HK-2 (cell line): ENCODE data around the gene DTX2.
"Not testable (repeated sequence)": the region's sequence is repeated elsewhere in the genome, so short reads cannot be mapped to it uniquely, and the experiment has no call there.

ENCODE experiments used
- DNase-seq: peaks from one replicate; pipeline ENCODE4 v3.0.0-alpha.2; 2018; ENCODE audit not compliant: unreplicated experiment

Gene DTX2

DNA sequence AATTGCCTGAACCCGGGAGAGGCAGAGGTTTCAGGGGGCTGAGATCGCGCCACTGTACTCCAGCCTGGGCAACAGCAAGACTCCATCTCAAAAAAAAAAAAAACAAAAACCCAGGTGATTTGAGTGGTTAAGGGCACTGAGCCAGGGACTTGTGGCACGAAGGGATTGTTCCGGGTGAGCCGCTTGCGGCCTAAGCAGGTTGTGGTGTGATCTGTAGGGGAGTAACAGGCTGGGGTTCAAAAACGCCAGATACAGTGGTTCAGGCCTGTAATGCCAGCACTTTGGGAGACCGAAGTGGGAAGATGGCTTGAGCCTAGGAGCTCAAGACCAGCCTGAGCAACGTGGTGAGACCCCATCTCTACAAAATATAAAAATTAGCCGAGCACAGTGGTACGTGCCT is 17.7 kb upstream of the DTX2 start:
- not testable (repeated sequence) for DNase-seq

DNA sequence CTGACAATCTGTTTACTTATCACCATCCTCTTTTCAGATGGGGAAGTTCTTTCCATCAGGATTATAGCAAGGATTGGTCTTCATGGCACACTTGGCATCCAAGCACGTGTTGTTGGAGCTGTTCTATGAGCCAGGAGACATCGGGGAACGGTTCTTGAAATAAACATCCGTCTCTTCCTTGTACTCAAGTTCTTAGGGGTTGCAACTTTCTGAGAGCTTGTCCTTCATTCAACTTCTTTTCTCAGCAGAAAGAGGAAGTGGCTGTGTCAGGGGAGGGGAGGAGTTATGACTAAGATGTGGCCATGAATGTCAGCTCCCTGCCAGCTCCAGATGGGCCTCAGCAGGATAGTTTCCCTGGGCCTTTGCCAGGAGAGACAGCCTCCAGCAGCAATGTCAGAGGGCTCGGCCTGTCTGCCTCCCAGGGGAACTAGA is 15.9 kb upstream of the DTX2 start:
- DNase-seq: not testable (repeated sequence)

DNA sequence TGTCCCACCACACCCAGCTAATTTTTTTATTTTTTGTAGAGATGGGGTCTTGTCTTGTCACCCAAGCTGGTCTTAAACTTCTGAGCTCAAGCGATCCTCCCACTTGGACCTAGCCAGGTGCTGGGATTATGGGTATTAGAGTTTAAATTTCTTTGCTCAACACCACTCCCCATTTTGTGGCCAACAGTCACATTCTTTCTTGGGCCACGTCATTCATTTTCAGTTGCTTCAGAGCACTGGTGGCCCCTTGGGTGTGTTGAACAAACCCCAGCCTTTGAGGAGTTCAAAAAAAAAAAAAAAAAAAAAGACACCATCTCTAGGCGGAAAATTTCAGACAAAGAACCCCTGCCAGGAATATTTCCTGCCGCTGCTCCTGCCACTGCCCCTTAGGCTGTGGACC is 4.5 kb upstream of the DTX2 start:
- DNase-seq: not testable (repeated sequence)

DNA sequence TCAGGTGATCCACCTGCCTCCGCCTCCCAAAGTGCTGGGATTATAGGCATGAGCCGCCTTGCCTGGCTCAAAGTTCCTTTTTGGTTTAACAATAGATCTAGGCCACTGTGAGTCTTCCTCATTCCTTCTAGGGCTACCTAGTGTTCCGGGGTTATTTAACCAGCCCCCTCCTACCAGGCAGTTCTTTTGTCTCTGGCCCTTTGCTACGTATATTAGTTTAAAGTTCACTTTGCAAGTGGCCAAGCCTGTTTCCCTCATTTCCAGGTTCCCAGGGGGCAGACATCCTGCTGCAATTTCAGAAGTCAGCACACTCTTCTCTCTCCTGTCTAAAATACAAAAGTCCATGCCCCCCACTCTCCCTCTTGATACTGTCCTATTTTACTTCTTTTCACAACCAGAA is 3.0 kb upstream of the DTX2 start:
- not testable (repeated sequence) for DNase-seq

DNA sequence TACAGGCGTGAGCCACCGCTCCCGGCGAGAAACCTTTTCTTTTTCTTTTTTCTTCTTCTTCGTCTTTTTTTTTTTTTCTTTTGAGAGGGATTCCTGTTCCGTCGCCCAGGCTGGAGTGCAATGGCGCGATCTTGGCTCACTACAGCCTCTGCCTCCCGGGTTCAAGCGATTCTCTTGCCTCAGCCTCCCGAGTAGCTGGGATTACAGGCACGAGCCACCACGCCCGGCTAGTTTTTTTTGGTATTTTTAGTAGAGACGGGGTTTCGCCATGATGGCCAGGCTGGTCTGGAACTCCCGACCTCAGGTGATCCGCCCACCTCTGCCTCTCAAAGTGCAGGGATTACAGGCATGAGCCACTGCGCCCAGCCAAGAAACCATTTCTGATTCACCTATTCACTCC is 742 bp upstream of the DTX2 start:
- not testable (repeated sequence) for DNase-seq

DNA sequence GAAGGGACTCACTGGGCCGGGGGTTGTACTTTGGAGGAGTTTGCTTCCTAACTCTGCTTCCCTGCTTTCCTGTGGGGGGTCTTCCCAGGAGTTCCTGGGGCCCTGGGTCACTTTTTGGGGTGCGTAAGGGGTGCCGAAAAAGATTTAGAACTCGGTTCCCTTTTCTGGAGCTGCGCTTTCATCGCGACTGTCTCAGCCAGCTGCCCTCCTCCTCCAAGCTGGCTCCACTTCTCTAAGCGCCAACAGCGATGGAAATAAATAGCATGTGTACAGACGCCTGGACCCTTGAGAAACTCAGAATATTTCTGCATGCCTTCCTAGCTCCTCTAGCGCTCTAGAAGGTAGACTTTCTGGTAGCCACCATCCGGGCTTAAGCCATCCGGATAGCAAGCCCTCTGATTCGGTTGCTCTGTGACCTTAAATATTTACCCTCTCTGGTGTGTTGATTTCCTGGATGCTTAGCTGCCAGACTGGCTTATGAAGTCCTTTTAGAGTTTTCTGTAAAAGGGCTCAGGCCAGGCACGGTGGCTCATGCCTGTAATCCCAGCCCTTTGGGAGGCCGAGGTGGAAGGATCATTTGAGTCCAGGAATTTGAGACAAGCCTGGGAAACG is 868 bp downstream of the DTX2 start:
- DNase-seq: not testable (repeated sequence)

DNA sequence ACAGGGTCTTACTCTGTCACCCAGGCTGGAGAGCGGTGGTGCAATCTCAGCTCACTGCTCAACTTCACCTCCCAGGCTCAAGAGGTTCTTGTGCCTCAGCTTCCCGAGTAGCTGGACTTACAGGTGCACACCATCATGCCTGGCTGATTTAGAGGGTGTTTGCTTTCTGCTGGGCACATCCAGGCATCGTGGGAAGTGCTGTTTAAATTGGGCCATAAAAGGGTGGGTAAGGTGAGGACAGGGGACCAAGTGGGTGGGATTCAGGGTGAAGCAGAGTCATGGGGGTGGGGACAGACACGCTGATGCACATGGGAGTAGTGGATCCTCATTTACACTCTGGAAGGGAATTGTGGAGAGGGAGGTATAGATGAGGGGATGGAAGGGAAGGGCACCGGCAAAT is 3.5 kb downstream of the DTX2 start:
- not testable (repeated sequence) for DNase-seq

DNA sequence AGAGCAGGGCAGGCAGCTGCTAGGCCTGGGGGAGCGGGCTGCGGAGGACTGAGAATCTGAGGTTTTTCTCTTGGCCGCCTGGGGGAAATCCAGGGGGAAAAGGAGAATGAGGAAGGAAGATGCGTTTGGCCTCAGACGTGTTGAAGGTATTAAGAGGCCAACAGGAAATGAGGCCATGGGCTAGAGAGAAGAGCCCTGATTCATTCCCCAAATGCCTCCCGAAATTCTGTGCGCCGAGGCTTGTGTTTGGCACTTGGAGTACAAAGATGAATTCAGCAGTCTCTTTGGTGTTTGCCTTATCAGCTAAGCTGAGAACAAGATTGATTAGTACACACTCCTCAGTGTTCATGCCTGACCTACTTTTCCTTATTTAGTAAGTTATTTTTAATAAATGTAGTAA is 4.4 kb downstream of the DTX2 start:
- DNase-seq: not testable (repeated sequence)

DNA sequence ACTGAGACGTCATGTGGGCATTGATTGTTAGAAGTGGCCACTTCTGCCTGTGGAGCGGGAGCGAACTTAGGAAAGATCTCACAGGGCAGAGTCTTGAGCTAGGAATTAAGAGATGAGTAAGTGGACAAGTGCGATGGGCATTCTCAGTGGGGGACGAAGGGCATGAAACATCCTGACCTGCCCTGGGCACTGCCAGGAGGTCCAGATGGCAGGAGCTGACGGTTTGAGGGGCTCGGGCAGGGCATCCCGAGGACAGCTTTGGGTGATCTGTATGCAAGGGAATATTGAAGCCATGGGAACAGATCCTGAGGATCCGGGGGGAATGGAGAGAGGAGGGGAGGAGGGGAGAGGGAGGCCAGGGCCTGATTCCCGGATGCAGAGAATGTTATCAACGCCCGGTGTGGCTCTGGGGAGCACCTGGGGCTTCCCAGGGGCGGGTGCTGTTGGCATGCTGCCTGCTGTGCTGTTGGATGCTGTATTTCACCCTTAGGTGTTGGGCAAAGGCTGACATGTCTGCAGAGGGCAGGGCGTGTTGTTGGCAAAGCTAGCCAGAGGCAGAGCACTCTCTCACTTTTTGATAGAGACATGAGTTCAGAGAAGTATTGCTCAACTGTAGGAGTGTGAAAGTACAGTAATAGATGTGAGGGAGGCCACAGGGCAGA is 6.4 kb downstream of the DTX2 start:
- DNase-seq: not testable (repeated sequence)

DNA sequence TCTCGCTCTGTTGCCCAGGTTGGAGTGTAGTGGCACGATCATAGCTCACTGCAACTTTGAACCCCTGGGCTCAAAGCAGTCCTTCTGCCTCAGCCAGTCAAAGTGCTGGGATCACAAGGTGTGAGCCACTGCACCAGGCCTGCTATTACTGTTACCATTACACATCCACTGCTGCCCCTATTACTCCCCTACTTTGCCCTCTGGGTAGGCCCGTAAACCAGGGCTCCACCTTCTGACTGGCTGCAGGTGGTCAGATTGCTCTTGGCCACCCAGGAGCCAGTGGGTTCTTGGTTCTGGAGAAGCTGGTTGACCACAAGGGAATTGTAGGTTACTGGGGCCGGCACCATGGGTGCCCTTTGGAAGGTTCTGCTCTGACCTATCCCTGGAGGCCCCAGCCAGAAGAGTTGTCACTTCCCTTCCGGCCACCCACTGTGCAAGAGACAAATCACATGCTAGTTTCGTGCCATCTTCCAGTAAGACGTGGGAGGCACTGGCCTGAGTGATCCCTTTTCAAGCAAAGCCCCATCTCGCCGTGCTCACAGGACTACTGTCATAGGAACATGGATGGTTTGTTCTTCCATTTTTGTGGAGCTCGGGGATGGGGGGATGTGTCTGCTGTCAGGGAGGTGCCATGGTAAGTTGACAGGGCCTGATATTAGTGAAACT is 10.2 kb downstream of the DTX2 start:
- not testable (repeated sequence) for DNase-seq

DNA sequence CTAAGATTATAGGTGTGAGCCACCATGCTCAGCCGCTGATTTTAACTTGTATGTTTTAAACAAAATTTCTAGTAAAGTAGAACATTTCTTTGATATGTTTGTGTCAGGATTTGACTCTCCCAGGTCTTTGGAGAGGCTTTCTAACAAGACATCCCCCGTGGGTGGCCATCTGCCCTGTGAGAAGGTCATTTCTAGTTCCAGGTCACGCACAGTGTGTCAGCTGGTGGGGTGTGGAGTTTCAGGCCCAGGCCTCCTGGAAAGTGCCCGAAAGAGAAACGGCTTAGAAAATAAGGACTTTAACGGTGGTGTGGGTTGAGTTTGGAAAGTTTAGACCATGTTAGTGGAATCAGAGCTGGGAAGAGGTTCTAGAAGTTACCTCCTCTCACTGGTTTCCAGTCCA is 11.6 kb downstream of the DTX2 start:
- not testable (repeated sequence) for DNase-seq

DNA sequence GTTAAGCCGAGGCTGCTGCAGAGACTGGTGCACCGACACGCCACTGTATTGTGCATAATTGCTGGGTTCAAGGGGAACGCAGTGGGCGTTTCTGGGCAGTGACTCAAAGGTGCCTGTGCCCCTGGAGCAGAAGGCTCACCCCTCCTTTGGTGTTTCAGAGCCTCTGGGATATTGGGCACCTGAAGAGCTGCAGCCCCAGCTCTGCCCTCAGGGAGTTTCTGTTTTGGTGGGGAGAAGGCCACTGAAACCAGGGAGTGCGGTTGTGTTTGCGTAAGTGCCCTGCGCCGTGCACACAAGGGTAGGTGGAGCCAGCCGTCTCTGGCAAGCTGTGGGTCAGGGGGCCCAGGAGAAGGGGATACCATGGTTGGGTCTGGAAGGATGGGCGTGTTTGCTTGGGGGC is 14.8 kb downstream of the DTX2 start:
- not testable (repeated sequence) for DNase-seq

DNA sequence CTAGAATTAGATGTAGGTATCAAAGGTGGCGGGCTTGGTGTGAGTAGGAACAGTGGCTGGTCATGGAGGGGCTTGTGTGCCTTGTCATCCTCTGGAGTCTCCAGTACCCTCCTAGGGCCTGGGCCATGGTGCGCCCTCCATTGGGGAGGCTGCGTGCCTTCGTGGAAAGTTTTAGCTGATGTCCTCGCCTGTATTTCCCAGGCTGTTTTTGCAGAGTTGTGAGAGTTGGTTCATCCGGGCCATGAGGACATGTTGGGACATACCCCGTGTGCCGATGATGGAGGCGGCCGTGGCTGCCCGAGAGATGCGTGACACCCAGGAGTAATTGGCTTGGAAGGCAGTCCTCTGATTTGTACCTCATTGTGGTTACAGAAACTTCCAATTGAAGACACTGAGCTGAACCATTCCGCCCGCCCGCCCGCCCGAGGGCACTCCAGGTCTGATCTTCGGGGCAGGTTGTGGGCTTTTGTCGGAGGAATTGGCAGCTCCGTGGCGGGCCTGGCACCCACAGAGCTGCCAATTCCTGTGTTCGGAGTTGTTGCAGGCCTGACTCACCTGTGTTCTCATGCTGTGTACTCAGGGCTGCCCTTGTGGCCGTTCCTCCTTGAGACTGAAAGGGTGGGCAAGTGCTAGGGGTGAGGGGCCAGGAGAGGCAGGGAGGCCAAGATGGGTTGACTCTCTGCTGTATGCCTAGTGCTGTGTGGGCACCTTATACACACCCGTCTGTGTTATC is 15.4 kb downstream of the DTX2 start:
- not testable (repeated sequence) for DNase-seq

DNA sequence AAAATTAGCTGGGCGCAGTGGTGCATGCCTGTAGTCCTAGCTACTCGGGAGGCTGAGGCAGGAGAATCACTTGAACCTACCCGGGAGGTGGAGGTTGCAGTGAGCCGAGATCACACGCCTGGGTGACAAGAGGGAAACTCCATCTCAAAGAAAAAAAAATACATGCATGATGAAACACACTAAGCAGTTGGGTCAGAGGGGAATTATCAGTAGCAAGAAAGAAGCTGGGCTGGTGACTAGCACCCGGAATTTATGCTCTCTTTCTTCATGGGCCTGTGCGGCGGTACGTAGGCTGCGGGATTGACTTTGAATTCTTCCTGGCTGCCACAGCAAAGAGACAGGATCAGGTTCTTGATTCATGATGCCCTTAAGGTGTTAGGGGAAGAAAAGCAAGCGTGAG is 18.1 kb downstream of the DTX2 start:
- not testable (repeated sequence) for DNase-seq

DNA sequence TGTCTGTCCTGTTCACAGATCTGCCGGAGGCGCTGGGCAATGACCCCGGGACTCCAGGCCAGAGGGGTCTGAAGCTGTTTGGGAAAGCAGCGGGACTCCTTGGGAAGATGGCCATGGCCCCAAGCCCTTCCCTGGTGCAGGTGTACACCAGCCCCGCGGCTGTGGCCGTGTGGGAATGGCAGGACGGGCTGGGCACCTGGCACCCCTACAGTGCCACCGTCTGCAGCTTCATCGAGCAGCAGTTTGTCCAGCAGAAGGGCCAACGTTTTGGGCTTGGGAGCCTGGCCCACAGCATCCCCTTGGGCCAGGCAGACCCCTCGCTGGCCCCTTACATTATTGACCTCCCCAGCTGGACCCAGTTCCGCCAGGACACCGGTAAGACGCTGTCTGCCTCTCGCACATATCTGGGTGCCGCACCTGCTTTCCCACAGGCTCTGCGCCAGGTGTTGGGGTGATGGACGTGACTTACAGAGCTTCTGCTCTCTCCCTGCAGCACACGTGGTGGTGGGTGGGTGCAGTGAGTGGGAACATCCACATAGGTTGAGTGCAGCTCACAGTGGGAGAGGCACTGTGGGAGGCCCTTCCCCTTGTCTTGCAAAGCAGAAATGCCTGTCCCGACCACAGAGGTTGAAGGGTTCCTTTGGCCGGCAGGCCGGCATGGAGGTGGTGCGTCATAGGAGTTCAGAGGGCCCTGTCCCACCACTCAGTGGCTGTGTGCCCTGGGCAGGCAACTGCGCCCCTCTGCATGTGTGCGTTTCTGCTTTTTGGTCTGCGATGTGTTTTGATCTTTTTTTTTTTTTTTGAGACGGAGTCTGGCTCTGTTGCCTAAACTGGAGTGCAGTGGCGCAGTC is 19.1 kb downstream of the DTX2 start:
- not testable (repeated sequence) for DNase-seq

DNA sequence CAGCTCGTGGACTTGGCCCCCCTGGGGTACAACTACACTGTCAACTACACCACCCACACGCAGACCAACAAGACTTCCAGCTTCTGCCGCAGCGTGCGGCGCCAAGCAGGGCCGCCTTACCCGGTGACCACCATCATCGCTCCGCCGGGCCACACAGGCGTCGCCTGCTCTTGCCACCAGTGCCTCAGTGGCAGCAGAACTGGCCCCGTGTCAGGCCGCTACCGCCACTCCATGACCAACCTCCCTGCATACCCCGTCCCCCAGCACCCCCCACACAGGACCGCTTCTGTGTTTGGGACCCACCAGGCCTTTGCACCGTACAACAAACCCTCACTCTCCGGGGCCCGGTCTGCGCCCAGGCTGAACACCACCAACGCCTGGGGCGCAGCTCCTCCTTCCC is 21.2 kb downstream of the DTX2 start:
- DNase-seq: not testable (repeated sequence)

DNA sequence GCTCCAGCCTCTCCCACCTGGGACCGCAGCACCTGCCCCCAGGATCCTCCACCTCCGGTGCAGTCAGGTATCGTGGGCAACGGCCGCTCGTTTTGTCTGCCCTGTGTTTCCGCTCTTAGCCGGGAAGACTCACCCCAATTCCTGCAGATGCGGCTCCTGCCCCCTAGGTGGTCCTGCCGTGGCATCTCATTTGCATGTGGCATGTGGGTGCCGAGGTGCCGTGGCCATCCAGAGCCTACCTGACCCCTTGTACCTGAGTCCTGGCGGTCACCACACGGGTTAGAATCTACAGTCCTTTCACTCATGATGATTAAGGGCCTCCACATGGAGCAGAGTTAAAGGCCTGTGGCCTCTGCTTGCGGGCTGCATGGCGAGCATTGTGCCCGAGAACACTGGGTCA is 21.6 kb downstream of the DTX2 start:
- not testable (repeated sequence) for DNase-seq

DNA sequence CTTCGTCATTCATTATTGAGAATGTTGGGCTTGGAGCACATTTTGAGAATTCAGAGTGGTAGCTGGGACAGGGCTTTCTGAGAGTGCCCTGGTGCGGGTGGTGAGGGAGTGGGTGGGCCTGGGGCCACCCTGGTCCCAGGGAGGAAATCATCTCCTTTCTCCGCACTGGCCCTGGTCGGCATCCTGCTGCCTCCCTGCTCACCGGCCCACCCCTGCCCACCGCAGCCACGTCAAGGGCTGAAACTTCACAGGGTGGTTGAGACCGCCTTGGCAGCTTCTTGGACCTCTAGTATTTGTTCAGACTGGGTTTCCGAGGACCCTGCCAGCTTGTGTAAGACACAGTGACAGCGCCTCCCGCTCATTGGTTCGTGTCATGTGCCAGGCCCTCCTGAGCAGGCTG is 22.9 kb downstream of the DTX2 start:
- not testable (repeated sequence) for DNase-seq

DNA sequence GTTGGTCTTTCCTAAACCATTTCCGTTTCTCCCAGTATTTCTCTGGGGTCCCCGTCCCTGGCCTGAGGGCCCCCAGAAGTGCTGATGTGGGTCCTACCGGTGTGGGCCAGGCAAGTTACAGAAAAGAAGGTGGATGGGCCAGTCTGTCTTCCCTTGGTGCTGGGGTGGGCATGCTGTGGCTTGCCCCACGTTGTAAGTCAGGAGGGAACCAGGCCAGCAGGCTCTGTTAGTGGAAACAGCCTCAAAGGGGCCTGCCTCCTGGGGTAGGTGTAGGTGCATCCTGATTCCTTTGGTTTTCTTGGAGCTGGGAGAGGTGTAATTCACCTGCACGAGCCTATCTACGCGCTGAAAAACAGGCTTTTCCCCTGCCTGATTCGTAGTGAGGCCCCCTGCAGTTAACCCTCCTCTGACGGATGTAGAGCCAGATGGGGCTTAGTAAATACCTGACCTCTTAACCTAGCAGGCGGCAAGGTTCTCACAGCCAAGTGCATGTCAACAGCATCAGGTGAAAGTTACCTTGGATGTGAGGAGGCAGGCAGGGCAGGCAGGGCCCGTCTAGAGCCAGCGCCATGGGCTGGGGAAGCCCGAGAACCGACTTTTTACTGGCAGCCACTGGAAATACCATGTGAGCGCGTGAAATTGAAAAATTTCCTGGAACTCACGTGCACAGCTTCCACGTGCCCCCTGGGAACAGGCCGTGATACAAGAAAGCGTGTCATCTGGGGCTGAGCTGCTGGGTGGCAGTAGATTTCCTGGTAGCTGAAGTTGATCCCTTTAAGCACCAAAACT is 24.5 kb downstream of the DTX2 start:
- DNase-seq: not testable (repeated sequence)

DNA sequence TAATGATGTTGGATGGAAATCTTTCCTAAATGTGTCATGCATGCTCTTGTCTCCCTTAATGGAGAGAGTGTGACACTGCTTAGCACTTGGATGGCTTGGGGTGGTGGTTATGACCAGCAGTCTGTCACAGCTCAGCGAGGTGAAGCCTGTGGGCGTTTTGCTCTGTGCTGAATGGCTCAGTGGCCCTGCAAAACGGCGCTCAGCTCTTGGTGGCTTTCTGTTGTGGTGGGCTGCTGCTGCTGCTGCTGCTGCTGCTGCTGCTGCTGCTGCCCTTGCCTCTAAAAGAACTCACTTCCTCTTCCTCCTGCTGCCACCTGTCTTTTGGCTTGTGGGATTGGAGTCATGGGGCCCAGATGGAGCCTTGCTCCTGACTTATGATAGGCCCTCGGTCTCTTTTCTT is 25.1 kb downstream of the DTX2 start:
- DNase-seq: not testable (repeated sequence)

DNA sequence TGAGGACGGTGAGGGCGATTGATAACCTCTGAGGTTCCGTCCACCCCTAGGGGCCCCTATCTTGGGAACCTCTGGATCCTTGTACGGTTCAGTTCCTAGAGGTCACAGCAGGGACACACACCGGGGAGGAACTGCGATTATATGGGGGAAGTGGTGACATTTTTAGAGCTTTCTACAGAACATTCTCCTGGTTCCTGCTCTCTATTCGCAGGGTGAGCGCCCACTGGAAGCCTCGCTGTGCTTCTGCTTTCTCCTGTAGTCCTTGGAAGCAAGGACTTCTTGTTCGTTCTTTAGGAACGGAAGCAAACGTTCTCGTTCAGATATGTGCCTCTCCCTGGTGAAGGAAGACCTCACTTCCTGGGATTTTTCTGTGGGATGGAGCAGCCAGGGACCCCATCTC is 26.5 kb downstream of the DTX2 start:
- not testable (repeated sequence) for DNase-seq
